WERI-Rb-1 (cell line): ENCODE data around the gene KCP.

ENCODE experiments used
- DNase-seq: peaks from one replicate; pipeline ENCODE4 v3.0.0-alpha.2; 2020
- H3K27ac ChIP-seq: fragments of 250-450 bp; sonication (Bioruptor Pico); 2 replicates; pipeline ENCODE4 v1.5.1; 2020; ENCODE audit warnings: mild to moderate bottlenecking, moderate library complexity
- H3K27me3 ChIP-seq: fragments of 250-450 bp; sonication (Bioruptor Pico); 2 replicates; pipeline ENCODE4 v1.5.1; 2021; ENCODE audit warnings: mild to moderate bottlenecking, low read depth, moderate library complexity; ENCODE audit not compliant: insufficient read depth, severe bottlenecking
- H3K36me3 ChIP-seq: fragments of 250-450 bp; sonication (Bioruptor Pico); 2 replicates; pipeline ENCODE4 v1.5.1; 2020; ENCODE audit warnings: mild to moderate bottlenecking, moderate library complexity
- H3K4me3 ChIP-seq: 2 replicates; pipeline ENCODE4 v1.5.1; 2011; ENCODE audit warnings: low read depth, mild to moderate bottlenecking, control low read depth, low read length
- H3K9me3 ChIP-seq: fragments of 250-450 bp; sonication (Bioruptor Pico); 2 replicates; pipeline ENCODE4 v1.5.1; 2021; ENCODE audit warnings: mild to moderate bottlenecking, moderate library complexity; ENCODE audit not compliant: severe bottlenecking
- TF ChIP-seq, protein P1 (sequence below): IDR thresholded peaks from 2 replicates; pipeline ENCODE4 v1.5.1; 2011; ENCODE audit warnings: low read depth, mild to moderate bottlenecking, control low read depth, inconsistent platforms, low read length

Gene KCP

DNA sequence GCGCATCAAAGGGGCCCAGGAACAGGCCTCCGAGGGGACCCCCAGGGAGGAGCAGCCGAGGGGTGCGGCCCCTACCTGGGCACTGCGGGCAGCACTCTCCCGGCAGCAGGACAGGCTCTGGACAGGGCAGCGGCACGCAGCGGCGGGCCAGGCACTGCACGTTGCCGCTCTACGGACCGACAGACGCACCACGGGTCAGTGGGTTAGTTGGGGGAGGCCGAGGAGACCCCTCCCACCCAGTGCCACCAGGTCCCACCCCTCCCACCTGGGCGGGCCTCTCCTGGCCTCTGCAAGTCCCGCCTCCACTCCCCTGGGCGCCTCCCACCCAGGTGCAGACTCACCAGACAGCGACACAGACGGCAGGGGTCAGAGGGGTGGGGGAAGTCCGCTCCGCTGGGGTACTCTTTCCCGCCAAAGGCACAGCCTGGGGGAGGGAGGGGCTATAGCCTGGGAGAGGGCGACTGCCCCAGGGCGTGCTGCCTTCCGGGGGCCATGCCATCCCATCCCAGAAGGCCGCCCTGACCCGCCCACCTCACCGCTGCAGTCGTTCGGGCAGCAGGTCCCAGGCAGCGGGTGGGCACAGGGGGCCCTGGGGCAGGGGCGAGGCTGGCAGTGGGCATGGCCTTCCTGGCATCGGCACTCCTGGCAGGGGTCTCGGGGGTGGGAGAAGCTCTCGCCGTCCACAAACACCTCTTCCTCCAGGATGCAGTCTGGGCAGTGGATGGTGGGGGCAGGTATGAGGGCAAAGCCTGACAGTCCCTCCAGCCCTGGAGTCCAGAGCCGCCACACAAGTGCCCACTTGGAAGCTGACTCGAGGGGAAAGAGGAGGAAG lies 19.2 kb downstream of the KCP start:
- peaks cover 10% of the 10 kb centered on the region for H3K27me3 ChIP-seq
- peak; percentile 74 for DNase-seq
- TF ChIP-seq, protein P1, sequence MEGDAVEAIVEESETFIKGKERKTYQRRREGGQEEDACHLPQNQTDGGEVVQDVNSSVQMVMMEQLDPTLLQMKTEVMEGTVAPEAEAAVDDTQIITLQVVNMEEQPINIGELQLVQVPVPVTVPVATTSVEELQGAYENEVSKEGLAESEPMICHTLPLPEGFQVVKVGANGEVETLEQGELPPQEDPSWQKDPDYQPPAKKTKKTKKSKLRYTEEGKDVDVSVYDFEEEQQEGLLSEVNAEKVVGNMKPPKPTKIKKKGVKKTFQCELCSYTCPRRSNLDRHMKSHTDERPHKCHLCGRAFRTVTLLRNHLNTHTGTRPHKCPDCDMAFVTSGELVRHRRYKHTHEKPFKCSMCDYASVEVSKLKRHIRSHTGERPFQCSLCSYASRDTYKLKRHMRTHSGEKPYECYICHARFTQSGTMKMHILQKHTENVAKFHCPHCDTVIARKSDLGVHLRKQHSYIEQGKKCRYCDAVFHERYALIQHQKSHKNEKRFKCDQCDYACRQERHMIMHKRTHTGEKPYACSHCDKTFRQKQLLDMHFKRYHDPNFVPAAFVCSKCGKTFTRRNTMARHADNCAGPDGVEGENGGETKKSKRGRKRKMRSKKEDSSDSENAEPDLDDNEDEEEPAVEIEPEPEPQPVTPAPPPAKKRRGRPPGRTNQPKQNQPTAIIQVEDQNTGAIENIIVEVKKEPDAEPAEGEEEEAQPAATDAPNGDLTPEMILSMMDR, result peak; percentile 25; the same call in 1 of the 2 replicates
- H3K9me3 ChIP-seq, result no peaks in the 10 kb centered on the region
- peak overlapping the region; percentile 35 for H3K4me3 ChIP-seq
- no peaks in the 10 kb centered on the region for H3K36me3 ChIP-seq
- H3K27ac ChIP-seq, result no peak overlapping the region

DNA sequence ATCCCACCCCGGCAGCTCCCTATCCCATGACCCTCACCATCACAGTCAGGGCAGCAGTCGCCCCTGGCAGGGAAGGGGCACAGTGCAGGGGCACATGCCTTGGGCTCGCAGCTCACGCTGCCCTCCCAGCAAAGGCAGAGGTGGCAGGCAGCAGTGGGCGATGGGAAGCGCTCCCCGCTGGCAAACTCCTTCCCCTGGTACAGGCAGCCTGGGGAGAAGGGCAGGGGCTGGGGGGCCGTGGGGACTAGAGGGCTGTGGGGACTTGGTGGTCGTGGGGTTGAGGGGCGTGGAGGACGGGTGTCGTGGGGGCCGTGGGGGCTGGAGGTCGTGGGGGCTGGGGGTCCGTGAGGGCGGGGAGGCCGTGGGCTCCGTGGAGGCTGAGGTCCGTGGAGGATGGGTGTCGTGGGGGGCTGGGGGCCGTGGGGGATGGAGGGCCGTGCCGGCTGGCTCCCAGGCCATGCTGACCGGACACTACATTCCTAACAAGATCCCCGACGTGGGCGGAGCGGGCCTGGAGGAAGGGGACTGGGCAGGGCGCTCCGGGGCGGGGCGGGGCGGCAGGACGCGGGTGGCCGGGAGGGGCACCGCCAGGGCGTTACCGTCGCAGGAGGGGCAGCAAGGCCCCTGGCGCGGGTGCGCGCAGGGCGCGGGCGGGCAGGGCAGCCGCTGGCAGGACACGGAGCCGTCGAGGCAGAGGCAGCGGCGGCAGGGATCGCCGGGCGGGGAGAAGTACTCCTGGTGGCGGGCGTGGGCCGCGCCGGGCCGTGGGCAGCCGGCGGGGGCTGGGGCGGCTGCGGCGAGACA lies 20.0 kb downstream of the KCP start:
- Histone ChIP-seq H3K9me3 (no peaks in the 10 kb centered on the region), H3K4me3 (peak overlapping the region; percentile 35), H3K27ac (no peak overlapping the region)

DNA sequence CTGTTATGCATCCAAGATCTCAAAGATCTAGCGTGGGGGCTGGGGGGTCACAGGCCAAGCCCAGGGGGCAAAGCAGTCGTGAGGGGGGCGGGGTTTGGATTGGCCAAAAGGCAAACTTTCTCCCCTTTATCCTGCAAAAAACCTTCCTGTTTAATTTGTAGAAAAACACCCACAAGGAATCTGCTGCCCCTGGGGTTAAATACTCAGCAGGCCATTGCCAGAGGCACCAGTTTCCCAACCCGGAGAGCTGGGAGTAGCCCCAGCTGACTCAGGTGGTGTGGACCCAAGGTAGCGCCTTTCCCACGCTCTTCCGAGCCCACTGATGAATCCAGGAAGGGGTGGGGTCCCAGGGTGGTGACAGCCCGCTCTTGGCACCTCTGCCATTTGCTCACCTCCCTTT lies 21.4 kb downstream of the KCP start:
- no peak overlapping the region for H3K27ac ChIP-seq
- no peaks in the 10 kb centered on the region for H3K36me3 ChIP-seq
- no peaks in the 10 kb centered on the region for H3K9me3 ChIP-seq
- no peak for DNase-seq
- peaks cover 10% of the 10 kb centered on the region for H3K27me3 ChIP-seq
- TF ChIP-seq, protein P1, result no peak
- H3K4me3 ChIP-seq, result no peak overlapping the region

More for the DNA sequence above, 20.0 kb downstream of the KCP start:
- peak; percentile 67 for DNase-seq
- Histone ChIP-seq H3K36me3 (no peaks in the 10 kb centered on the region), H3K27me3 (peaks cover 10% of the 10 kb centered on the region)
- TF ChIP-seq, protein P1, result no peak

DNA sequence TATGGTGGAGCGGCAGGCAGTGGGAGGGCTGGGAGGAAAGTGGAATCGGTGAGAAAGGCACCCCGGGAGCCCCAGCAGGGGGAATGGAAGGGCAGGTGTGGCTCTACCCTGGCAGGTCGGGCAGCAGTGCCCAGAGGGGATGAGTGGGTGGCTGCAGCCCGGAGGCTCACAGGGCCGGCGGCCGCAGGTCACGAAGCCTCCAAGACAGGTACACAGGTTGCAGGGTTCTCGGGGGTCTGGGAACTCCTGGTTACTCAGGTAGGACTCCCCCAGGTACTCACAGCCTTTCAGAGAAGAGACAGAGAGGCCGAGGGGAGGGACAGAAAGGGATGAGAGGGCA lies 21.8 kb downstream of the KCP start:
- TF ChIP-seq, protein P1, result no peak
- Histone ChIP-seq H3K36me3 (no peaks in the 10 kb centered on the region), H3K27me3 (peaks cover 10% of the 10 kb centered on the region), H3K9me3 (no peaks in the 10 kb centered on the region), H3K4me3 (no peak overlapping the region), H3K27ac (no peak overlapping the region)
- DNase-seq, result no peak

DNA sequence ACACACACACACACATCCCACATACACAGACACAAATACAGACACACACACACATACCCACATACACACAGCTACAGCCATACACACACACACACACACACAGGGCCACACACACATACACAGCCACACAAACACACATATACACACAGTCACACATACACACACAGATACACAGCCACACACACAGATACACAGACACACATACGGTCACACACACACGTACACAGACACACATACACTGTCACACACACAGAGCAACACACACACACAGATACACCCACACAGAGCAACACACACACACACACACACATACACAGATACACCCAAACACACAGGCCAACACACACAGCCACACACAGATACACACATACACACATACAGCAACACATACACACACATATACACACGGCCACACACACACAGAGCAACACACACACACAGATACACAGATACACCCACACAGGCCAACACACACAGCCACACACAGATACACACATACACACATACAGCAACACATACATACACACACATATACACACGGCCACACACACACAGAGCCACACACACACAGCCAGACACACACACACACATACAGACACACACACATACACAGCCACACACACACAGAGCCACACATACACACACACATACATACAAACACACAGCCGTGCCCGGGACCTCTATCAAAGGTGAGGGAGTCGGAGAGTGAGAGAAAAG lies 22.3 kb downstream of the KCP start:
- no peak for DNase-seq
- H3K36me3 ChIP-seq, result no peaks in the 10 kb centered on the region
- TF ChIP-seq, protein P1, result no peak
- H3K4me3 ChIP-seq, result no peak overlapping the region
- H3K9me3 ChIP-seq, result no peaks in the 10 kb centered on the region
- no peak overlapping the region for H3K27ac ChIP-seq
- peaks cover 10% of the 10 kb centered on the region for H3K27me3 ChIP-seq
